Naive B cell (primary cell): ENCODE data around the gene ENPP7. TPM values are rescaled to one million over a fixed set of nuclear protein-coding genes. Genes with fewer than 3 reads are reported as not detected.

Experiments used
- ATAC-seq, 2 donors: fragments of 150-1000 bp; cut with Tn5 transposase; 2 replicates each; pipeline ENCODE4 v1.10.0; 2021; ENCODE audit warnings: low read depth in 2 of 2, mild to moderate bottlenecking in 2 of 2, moderate library complexity in 2 of 2
- DNase-seq: peaks from one replicate; pipeline ENCODE4 v3.0.0; 2022
- H3K27ac Mint-ChIP-seq, 6 donors: one replicate each; pipeline ENCODE4 v1.8.0; 2020 to 2022; ENCODE audit warnings: mild to moderate bottlenecking in 6 of 6, mixed read lengths in 6 of 6, moderate library complexity in 5 of 6, inconsistent platforms in 2 of 6
- H3K27me3 Mint-ChIP-seq, 3 donors: one replicate each; pipeline ENCODE4 v1.8.0; 2021 to 2022; ENCODE audit warnings: mixed read lengths in 3 of 3, mild to moderate bottlenecking in 1 of 3
- H3K36me3 Mint-ChIP-seq, 2 donors: one replicate each; pipeline ENCODE4 v1.8.0; 2020 to 2022; ENCODE audit warnings: mixed read lengths in 2 of 2, inconsistent platforms in 1 of 2, mild to moderate bottlenecking in 1 of 2
- H3K4me1 Mint-ChIP-seq, 3 donors: one replicate each; pipeline ENCODE4 v1.8.0; 2020 to 2022; ENCODE audit warnings: mixed read lengths in 3 of 3, inconsistent platforms in 1 of 3, mild to moderate bottlenecking in 1 of 3, moderate library complexity in 1 of 3
- H3K4me3 Mint-ChIP-seq, 8 donors: one replicate each; pipeline ENCODE4 v1.8.0; 2020 to 2022; ENCODE audit warnings: mild to moderate bottlenecking in 8 of 8, mixed read lengths in 8 of 8, moderate library complexity in 8 of 8, inconsistent platforms in 2 of 8
- H3K9me3 Mint-ChIP-seq, 7 donors: one replicate each; pipeline ENCODE4 v1.8.0; 2020 to 2022; ENCODE audit warnings: mixed read lengths in 7 of 7, mild to moderate bottlenecking in 5 of 7, inconsistent platforms in 2 of 7, moderate library complexity in 1 of 7
- polyA plus RNA-seq, 6 donors: library from polyadenylated mRNA; unstranded; fragments of 300-500 nt; fragmentation: Illumina TruSeq; gene quantifications; one replicate each; pipeline ENCODE4 v1.2.3, GENCODE V29; 2021; ENCODE audit warnings: low read depth in 6 of 6

Gene ENPP7
- polyA plus RNA-seq, 6 donors from 2014 or later, result 0.13 to 0.32 (median 0.19) TPM; not detected in 3

DNA sequence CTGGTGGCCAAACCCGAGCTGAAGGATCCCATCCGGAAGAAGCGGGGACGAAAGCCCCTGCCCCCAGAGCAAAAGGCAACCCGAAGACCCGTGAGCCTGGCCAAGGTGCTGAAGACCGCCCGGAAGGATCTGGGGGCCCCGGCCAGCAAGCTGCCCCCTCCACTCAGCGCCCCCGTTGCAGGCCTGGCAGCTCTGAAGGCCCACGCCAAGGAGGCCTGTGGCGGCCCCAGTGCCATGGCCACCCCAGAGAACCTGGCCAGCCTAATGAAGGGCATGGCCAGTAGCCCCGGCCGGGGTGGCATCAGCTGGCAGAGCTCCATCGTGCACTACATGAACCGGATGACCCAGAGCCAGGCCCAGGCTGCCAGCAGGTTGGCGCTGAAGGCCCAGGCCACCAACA is 53.1 kb downstream of the ENPP7 start:
- H3K4me3 Mint-ChIP-seq, result no peak overlapping the region
- DNase-seq, result no peak
- H3K4me1 Mint-ChIP-seq, result peaks cover 13 to 19% (median 14%) of the 10 kb centered on the region in 3 donors
- no peak overlapping the region for H3K27ac Mint-ChIP-seq
- H3K9me3 Mint-ChIP-seq, result no peaks in the 10 kb centered on the region
- H3K36me3 Mint-ChIP-seq, result no peaks in the 10 kb centered on the region
- ATAC-seq, result no peak
- H3K27me3 Mint-ChIP-seq, result peaks cover 63 to 90% (median 78%) of the 10 kb centered on the region in 3 donors

DNA sequence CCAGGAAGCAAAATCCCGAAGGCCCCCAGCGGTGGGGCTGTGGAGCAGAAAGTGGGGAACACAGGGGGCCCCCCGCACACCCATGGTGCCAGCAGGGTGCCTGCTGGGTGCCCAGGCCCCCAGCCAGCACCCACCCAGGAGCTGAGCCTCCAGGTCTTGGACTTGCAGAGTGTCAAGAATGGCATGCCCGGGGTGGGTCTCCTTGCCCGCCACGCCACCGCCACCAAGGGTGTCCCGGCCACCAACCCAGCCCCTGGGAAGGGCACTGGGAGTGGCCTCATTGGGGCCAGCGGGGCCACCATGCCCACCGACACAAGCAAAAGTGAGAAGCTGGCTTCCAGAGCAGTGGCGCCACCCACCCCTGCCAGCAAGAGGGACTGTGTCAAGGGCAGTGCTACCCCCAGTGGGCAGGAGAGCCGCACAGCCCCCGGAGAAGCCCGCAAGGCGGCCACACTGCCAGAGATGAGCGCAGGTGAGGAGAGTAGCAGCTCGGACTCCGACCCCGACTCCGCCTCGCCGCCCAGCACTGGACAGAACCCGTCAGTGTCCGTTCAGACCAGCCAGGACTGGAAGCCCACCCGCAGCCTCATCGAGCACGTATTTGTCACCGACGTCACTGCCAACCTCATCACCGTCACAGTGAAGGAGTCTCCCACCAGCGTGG is 53.7 kb downstream of the ENPP7 start:
- Mint-ChIP-seq H3K27ac (peak overlapping the region in 1 of 6 donors; percentile 32), H3K4me3 (no peak overlapping the region)
- ATAC-seq, result no peak

DNA sequence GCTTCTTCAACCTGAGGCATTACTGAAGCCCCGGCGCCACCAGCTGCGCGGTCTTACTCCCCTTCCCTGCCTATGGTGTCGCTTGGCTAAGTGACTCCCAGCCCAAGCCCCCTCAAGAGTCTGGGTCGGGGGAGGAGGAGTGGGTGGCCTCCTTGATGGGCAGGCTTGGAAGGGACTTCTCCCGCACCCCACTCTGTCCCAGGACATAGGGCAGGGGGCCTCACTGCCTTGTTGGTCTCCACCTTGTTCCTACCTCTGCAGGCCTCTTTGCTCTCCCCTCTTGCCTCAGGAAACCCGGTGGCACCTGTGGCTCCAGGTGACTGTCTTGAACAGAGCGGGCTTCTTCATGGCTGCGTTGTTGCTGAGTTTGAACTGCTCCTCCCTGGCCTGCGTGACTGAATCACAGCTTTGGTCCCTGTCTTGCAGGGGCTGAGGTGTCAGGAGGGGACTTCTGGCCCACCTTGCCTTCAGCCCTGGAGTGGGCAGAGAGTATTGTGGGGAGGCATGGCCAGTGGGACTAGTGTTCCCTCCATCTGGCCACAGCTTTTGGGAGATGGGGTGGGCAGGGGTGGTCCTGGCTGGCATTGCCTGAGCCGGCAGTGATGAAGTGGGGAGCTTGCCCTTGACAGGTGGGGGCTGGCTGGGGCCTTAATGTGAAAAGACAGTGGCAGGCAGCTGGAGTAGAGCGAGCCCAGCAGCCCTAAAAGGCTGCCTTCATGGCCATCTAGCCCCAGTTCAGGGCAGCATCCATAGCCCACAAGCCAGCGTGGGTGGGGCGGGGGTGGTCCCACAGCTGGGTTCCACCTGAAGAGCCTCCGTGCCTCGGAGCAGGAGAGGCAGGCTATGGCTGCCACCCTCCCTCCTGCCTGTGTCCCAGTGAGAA is 54.5 kb downstream of the ENPP7 start:
- Mint-ChIP-seq H3K27me3 (peaks cover 54 to 80% (median 77%) of the 10 kb centered on the region in 3 donors), H3K4me1 (peaks cover 13 to 15% (median 14%) of the 10 kb centered on the region in 3 donors), H3K27ac (peak overlapping the region in 1 of 6 donors; percentile 32), H3K9me3 (no peaks in the 10 kb centered on the region), H3K36me3 (no peaks in the 10 kb centered on the region), H3K4me3 (no peak overlapping the region)
- no peak for DNase-seq
- ATAC-seq, result no peak

More for the DNA sequence above, 53.7 kb downstream of the ENPP7 start:
- DNase-seq, result no peak
- Mint-ChIP-seq H3K9me3 (no peaks in the 10 kb centered on the region), H3K27me3 (peaks cover 62 to 88% (median 80%) of the 10 kb centered on the region in 3 donors), H3K36me3 (no peaks in the 10 kb centered on the region), H3K4me1 (peaks cover 13 to 14% (median 13%) of the 10 kb centered on the region in 3 donors)

DNA sequence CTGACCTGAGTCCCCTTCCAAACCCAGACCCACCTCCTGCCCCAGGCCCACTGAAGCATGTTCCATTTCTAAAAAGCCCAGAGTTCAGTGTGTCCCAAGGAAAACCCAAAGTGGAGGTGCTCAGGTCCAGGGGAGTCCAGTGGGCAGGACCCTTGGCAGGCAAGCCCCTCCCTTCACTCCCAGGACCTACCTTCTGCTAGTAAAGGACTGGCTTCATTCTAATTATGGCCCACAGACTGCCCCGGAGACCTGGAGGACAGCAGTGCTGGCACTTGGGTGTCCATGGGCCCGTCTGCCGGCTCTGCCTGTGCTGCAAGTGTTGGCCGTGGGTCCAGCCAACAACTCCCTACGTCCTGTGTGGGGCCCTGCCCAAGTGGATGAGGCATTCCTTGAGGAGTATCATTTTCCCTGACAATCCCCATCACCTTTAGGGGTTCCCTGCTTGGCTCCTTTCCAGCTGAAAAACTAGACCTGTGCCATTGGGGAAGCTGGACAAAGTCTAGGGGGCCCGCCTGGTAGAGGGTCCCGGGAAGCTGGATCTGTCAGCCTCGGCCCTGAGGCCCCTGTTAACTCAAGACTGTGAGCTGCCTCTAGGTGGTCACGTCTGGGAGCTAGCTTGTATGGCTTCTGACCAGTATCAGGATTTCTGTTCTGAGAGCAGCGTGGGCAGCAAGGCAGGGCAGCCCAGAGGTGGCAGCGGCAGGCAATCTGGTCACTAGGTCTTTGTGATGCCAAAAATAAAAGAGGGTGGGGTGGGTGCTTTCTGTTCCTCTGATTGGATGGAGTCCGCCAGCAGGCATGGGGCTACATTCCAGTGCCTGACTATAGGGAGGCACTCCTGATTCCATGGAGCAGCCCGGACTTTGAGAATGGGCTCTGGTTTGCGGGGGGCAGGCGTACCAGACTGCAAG is 55.4 kb downstream of the ENPP7 start:
- no peak overlapping the region for H3K27ac Mint-ChIP-seq
- peaks cover 46 to 77% (median 71%) of the 10 kb centered on the region in 3 donors for H3K27me3 Mint-ChIP-seq
- ATAC-seq (no peak), DNase-seq (no peak)
- peak overlapping the region in 1 of 8 donors; percentile 7 for H3K4me3 Mint-ChIP-seq
- no peaks in the 10 kb centered on the region for H3K36me3 Mint-ChIP-seq
- H3K9me3 Mint-ChIP-seq, result no peaks in the 10 kb centered on the region
- peaks cover 10 to 18% (median 15%) of the 10 kb centered on the region in 3 donors for H3K4me1 Mint-ChIP-seq

DNA sequence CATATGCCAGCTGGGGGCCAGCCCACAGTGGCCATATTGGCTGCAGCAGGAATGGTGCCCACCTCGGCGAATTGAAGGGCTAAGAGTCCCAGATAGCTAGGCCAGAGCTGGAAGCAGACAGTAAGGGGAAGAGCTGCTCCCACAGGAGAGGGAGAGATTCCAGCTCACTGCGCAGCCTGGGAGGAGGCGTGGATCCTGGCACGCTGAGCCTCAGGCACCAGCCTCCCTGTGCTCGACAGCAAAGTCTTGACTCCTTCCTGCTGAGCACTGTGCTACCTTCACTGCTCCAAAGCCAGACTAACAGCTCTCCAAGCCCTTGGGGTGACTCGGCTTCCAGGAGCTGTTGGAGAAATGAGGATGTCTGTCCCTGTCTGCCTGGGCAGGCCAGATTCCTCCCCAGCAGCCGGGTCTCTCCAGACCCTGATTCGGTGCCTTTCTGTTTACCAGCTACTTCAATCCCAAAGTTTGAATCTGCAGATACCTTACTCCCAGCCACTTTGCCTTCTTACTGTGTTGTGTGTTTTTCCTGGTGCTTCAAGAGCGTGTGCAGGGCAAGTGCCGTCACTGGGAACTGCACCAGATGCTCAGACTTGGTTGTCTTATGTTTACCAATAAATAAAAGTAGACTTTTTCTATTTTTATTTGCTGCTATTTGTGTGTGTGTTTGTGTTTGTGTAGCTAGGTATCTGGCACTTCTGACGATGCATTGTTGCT is 56.3 kb downstream of the ENPP7 start:
- peak overlapping the region in 2 of 6 donors; percentile 52 to 68 for H3K27ac Mint-ChIP-seq
- DNase-seq (no peak), ATAC-seq (no peak)
- H3K4me1 Mint-ChIP-seq, result peaks cover 4 to 12% (median 10%) of the 10 kb centered on the region in 3 donors
- peaks cover 41 to 73% (median 65%) of the 10 kb centered on the region in 3 donors for H3K27me3 Mint-ChIP-seq
- peak overlapping the region in 1 of 8 donors; percentile 36 for H3K4me3 Mint-ChIP-seq
- no peaks in the 10 kb centered on the region for H3K36me3 Mint-ChIP-seq
- H3K9me3 Mint-ChIP-seq, result no peaks in the 10 kb centered on the region

DNA sequence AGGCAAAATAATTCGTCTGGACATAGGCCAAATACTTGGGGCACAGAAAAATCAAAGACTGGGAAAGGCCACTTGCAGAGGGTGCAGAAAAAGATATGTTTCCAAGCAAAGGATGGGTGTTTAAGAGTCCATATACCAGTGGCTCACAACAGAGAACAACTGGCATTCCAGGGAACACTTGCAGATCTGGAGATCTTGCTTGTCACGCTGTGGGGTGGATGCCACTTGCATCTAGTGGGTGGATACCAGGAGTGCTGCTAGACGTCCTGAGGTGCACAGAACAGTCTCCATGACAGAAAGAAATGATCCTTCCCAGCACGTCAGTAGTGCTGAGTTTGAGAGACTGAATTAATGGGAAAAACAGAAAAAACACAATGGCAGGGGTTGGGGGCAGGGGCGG is 57.7 kb downstream of the ENPP7 start:
- Mint-ChIP-seq H3K9me3 (no peaks in the 10 kb centered on the region), H3K27ac (no peak overlapping the region), H3K4me3 (peak overlapping the region in 3 of 8 donors; percentile 38 to 70 (median 45)), H3K36me3 (no peaks in the 10 kb centered on the region), H3K27me3 (peaks cover 36 to 67% (median 57%) of the 10 kb centered on the region in 3 donors), H3K4me1 (peaks cover 3 to 12% (median 7%) of the 10 kb centered on the region in 3 donors)
- ATAC-seq, result no peak
- DNase-seq, result no peak

DNA sequence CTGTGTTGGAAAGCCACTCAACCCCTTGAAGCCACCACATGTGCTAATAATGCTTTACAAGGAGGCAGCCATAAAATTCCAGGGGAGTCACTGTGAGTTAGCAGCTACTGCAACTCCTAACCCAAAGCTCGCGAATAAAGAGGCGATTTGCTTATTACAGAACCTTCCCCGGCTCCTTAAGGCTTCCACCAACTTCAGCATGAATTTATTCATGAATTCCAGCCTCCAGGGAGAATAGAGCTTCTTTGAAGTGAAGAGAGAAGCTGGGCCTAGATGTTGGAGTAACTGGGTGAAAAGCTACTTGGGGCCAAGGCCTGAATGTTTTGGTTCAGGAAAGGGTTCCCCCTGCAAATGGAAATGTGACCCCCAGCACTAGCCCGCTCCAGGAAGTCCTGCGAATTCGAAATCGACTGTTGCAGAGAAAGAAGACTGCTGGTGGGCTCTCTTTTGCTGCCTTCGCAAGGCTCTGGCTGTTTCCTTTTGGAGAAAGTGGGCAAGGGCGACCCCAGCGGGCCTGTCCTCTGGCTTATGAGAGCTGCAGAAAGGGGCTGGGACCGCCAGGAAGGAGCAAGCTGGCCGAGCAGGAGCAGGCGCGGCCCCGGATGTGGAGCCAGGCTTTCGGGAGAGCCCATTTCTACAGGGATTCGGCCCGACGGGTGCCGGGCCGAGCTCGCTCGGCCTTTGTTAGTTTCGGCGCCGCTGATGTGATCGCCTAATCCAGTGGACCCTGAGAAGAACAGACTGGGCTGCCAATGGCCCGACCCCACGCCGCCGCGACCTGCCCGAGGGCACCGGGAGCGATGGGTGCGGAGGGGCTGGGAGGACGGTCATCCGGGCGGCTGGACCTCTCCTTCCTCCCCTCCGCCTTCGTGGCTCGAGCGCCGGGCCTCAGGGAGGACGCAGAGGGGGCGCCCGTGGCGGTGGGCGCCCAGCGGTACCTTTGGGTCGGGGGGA is 58.5 kb downstream of the ENPP7 start:
- DNase-seq, result no peak
- Mint-ChIP-seq H3K27me3 (peaks cover 40 to 67% (median 52%) of the 10 kb centered on the region in 3 donors), H3K9me3 (no peaks in the 10 kb centered on the region), H3K4me3 (peak overlapping the region; percentile 26 to 77 (median 56)), H3K36me3 (no peaks in the 10 kb centered on the region), H3K4me1 (peaks cover 3 to 12% (median 7%) of the 10 kb centered on the region in 3 donors), H3K27ac (peak overlapping the region in 2 of 6 donors; percentile 51 to 73)
- no peak for ATAC-seq

DNA sequence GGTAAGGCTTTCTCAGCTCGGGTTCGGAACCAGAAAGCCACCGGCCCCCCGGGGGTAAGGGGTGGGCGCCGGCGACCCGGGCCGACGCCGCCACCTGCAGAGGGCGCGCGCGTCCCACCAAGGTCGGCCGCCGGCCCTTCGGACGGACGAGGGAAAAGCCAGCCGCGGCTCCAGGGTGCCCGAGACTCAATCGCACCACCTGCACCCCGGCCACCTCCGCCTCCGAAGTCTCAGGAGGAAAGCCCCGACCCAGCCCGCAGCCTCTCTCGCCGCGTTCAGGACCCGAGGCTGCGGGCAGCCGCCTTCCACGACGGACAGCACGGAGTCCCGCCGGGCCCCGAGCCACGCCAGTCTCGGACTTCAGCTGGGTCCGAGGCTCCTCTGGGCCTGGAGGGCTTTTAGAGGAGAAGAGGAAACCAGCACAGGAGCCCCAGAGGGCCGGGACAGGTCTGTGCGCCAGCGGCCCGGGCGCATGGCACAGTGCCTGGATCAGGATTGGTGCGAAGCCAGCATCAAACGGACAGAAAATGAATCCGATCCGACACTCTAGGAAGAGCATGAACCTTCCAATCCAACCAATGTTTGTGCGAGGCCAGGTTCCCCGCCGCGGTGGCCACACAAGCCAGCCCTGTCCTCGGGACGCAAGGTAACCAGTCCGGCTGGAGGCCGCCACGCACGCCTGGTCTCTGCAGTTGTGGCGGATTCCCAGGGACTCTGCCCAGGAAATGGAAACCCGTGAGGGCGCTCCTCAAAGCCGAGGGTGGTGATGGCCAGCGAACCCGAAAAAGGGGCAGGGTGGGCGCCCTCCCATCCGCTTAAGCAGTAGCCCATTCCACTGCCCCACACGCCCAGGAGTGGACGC is 59.4 kb downstream of the ENPP7 start:
- DNase-seq (no peak), ATAC-seq (peak; percentile 21 to 25)
- no peaks in the 10 kb centered on the region for H3K36me3 Mint-ChIP-seq
- peaks cover 3 to 12% (median 7%) of the 10 kb centered on the region in 3 donors for H3K4me1 Mint-ChIP-seq
- H3K27ac Mint-ChIP-seq, result peak overlapping the region in 2 of 6 donors; percentile 41 to 73
- peaks cover 40 to 65% (median 49%) of the 10 kb centered on the region in 3 donors for H3K27me3 Mint-ChIP-seq
- no peaks in the 10 kb centered on the region for H3K9me3 Mint-ChIP-seq
- H3K4me3 Mint-ChIP-seq, result peak overlapping the region in 2 of 8 donors; percentile 6 to 33

DNA sequence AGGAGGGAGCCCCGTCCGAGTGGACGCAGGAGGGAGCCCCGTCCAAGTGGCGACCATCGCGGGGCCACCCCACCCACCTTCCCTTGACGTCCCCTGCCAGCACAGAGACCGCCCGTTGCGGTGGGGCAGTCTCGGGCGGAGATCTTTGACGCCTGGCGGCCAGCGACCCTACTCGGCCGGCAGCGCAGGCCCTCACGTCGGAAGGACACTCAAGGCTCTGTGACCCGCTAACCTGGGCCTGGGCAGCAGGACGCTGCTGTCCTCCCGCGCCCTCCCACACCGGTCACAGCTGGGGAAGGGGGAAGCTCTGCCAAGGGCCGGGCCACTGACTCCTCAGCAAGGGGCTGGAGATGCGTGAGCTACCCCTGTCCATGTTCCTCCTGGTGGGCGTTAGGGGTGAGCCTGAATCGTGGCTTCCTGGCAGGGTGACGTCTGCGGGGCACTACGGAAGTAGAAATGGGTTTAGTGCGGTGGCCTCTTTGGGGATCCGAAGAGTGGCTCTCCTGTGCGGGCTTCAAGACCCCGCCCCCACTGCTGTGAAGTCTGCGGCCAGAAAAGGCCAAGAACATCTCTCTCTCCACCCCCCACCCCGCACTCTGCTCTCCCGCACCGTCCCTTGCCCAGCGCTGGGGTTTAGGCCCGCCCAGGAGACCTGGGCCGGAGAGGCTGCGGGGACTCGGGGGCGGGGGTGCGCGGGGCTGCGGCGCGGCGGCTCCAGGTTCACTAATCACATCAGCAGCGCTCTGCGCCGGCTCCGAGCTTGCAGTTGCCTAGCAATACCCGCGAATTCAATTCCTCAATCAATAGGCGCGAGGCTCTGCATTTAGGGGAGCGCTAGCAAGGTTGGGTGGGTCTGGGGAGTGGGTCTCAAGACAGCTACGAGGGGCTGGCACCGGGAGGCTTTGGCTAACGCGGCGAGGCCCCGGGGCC is 60.3 kb downstream of the ENPP7 start:
- no peak for DNase-seq
- Mint-ChIP-seq H3K4me3 (peak overlapping the region in 6 of 8 donors; percentile 6 to 61 (median 42)), H3K4me1 (peaks cover 8 to 17% (median 9%) of the 10 kb centered on the region in 3 donors), H3K36me3 (no peaks in the 10 kb centered on the region), H3K27ac (peak overlapping the region in 1 of 6 donors; percentile 56), H3K27me3 (peaks cover 41 to 60% (median 41%) of the 10 kb centered on the region in 3 donors), H3K9me3 (no peaks in the 10 kb centered on the region)
- ATAC-seq, result peak in 1 of 2 donors; percentile 27

DNA sequence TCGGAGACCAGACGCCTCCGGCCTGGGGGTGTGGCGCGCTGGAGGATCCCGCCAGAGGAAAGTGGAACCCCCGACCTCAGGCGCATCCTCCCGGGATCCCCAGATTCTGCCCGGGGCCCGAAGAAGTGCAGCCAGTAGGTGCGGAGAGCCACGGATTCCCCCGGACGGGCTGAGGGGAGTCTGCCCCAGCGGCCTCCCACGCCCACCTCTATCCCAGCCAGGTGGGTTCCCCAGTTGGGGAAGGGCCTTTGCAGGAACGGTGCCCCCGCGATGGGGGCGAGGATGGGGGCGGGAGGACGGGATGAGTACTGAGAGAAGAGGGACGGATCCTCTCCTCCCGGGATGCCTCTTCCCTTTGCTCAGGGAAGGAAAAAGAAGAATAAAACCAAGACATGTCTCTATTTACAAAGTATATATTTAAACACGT is 61.0 kb downstream of the ENPP7 start:
- Mint-ChIP-seq H3K4me3 (peak overlapping the region in 2 of 8 donors; percentile 9 to 12), H3K4me1 (peaks cover 13 to 21% (median 14%) of the 10 kb centered on the region in 3 donors), H3K27ac (peak overlapping the region in 1 of 6 donors; percentile 81), H3K27me3 (peaks cover 34 to 53% (median 43%) of the 10 kb centered on the region in 3 donors), H3K36me3 (no peaks in the 10 kb centered on the region), H3K9me3 (no peaks in the 10 kb centered on the region)
- DNase-seq (no peak), ATAC-seq (no peak)
